SK-N-SH (cell line): ENCODE measurements around the gene HELB.

Source experiments
- CTCF ChIP-seq: fragments of 200-600 bp; sonication (generic); IDR thresholded peaks from 2 replicates; pipeline ENCODE4 v1.6.1; 2017; ENCODE audit warnings: antibody characterized with exemption, mild to moderate bottlenecking, moderate library complexity
- EZH2phosphoT487 ChIP-seq: fragments of 200-600 bp; sonication (generic); IDR thresholded peaks from 2 replicates; pipeline ENCODE4 v1.6.1; 2017; ENCODE audit warnings: low read depth, mixed run types, mild to moderate bottlenecking, antibody characterized with exemption, moderate library complexity, borderline replicate concordance
- MEF2A ChIP-seq: IDR thresholded peaks from 2 replicates; pipeline ENCODE4 v1.4.0; 2012; ENCODE audit warnings: low read depth, borderline replicate concordance
- REST ChIP-seq: IDR thresholded peaks from 2 replicates; pipeline ENCODE4 v1.6.1; 2012; ENCODE audit warnings: mild to moderate bottlenecking, low read depth, low read length, moderate library complexity

- TF ChIP-seq MEF2A (no peak), CTCF (no peak), EZH2phosphoT487 (no peak), REST (no peak)
These were observed 78.7 kb downstream of the HELB start for GRCh38 chr12:66380769-66381535.
